Testis (tissue), 2 donors: ENCODE results near the gene NUMB.

ENCODE experiments used
- CTCF ChIP-seq, 3 experiments: fragments of 450-650 bp in 2 of 3; fragments of 200-600 bp in 1 of 3; sonication (generic) in 1 of 3; IDR thresholded peaks; one replicate each; pipeline ENCODE4 v1.5.1; 2016 to 2019; ENCODE audit warnings: antibody characterized with exemption in 3 of 3, mild to moderate bottlenecking in 2 of 3, moderate library complexity in 1 of 3
- POLR2A ChIP-seq: fragments of 450-650 bp; IDR thresholded peaks from one replicate; pipeline ENCODE4 v1.6.1; 2017; ENCODE audit warnings: antibody characterized with exemption, mild to moderate bottlenecking, moderate library complexity

GRCh38 chr14:73246387-73247150, 211.8 kb downstream of the NUMB start:
- no peak for TF ChIP-seq CTCF (IDR thresholded peaks at IDR 0.05)
- TF ChIP-seq POLR2A: no peak
